ENCODE data around the gene DLGAP3. TPM values are rescaled to one million over a fixed set of nuclear protein-coding genes. Genes with fewer than 3 reads are reported as not detected.

The DLGAP3 gene
- polyA plus RNA-seq, 1 donor (not counting 4 experiments of a cell fraction or from before 2014, with no cell fraction given): not detected

GRCh38 chr1:34918386-34918976 lies 11.0 kb downstream of the DLGAP3 start:
- H3K79me2 ChIP-seq (ENCODE audit: control insufficient read depth, insufficient read depth, low read length): no peaks in the 10 kb centered on the region
- dilution Hi-C loops (cut with MboI; ENCODE audit: extremely low pct_ligation_motif_present, low sequenced_read_pairs): no loop called here
- no peak overlapping the region for H3K4me2 ChIP-seq (ENCODE audit: control insufficient read depth, extremely low read depth, insufficient read depth, low read depth, low read length)
- H3K4me1 ChIP-seq (ENCODE audit: control insufficient read depth, extremely low read depth, insufficient read depth, low read length): no peaks in the 10 kb centered on the region
- TF ChIP-seq, protein P1, sequence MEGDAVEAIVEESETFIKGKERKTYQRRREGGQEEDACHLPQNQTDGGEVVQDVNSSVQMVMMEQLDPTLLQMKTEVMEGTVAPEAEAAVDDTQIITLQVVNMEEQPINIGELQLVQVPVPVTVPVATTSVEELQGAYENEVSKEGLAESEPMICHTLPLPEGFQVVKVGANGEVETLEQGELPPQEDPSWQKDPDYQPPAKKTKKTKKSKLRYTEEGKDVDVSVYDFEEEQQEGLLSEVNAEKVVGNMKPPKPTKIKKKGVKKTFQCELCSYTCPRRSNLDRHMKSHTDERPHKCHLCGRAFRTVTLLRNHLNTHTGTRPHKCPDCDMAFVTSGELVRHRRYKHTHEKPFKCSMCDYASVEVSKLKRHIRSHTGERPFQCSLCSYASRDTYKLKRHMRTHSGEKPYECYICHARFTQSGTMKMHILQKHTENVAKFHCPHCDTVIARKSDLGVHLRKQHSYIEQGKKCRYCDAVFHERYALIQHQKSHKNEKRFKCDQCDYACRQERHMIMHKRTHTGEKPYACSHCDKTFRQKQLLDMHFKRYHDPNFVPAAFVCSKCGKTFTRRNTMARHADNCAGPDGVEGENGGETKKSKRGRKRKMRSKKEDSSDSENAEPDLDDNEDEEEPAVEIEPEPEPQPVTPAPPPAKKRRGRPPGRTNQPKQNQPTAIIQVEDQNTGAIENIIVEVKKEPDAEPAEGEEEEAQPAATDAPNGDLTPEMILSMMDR (optimal IDR thresholded peaks at IDR 0.05 in 1 of 3, IDR thresholded peaks at IDR 0.05 in 1 of 3, conservative IDR thresholded peaks at IDR 0.05 in 1 of 3; ENCODE audit: extremely low read depth in 1 of 3, insufficient read depth in 2 of 3, low read length in 3 of 3): no peak
- TF ChIP-seq EZH2 (IDR thresholded peaks at IDR 0.05; ENCODE audit: low read length): no peak
- FAIRE-seq: no peak
- no peak overlapping the region for H2AFZ ChIP-seq (ENCODE audit: control insufficient read depth, low read length)
- no peak overlapping the region for H3K9ac ChIP-seq (ENCODE audit: control insufficient read depth, extremely low read depth, insufficient read depth, low read length)
- no peak overlapping the region for H3K27ac ChIP-seq (ENCODE audit: control insufficient read depth, insufficient read depth, low read length)
- H3K9me1 ChIP-seq (ENCODE audit: control insufficient read depth, extremely low read depth, insufficient read depth, low read length): no peaks in the 10 kb centered on the region
- no peak for DNase-seq (ENCODE audit: low read depth, low spot score)
- no peaks in the 10 kb centered on the region for H4K20me1 ChIP-seq (ENCODE audit: control insufficient read depth, extremely low read depth, insufficient read depth, low read length)
- H3K27me3 ChIP-seq (ENCODE audit: control insufficient read depth, extremely low read depth, insufficient read depth, low read length): no peaks in the 10 kb centered on the region
- no peaks in the 10 kb centered on the region for H3K9me3 ChIP-seq (ENCODE audit: control insufficient read depth, low read depth, low read length)
- H3K4me3 ChIP-seq (ENCODE audit: control insufficient read depth in 2 of 3, extremely low read depth in 1 of 3, insufficient read depth in 2 of 3, low read depth in 1 of 3, low read length in 3 of 3): no peak overlapping the region
- H3K36me3 ChIP-seq (ENCODE audit: control insufficient read depth in 2 of 2, extremely low read depth in 1 of 2, insufficient read depth in 2 of 2, low read length in 2 of 2): no peaks in the 10 kb centered on the region

- Histone ChIP-seq H3K4me3 (ENCODE audit: control insufficient read depth in 2 of 3, extremely low read depth in 1 of 3, insufficient read depth in 2 of 3, low read depth in 1 of 3, low read length in 3 of 3) (no peak overlapping the region), H3K9ac (ENCODE audit: control insufficient read depth, extremely low read depth, insufficient read depth, low read length) (no peak overlapping the region), H3K27me3 (ENCODE audit: control insufficient read depth, extremely low read depth, insufficient read depth, low read length) (no peaks in the 10 kb centered on the region), H4K20me1 (ENCODE audit: control insufficient read depth, extremely low read depth, insufficient read depth, low read length) (no peaks in the 10 kb centered on the region), H2AFZ (ENCODE audit: control insufficient read depth, low read length) (no peak overlapping the region), H3K9me1 (ENCODE audit: control insufficient read depth, extremely low read depth, insufficient read depth, low read length) (no peaks in the 10 kb centered on the region), H3K36me3 (ENCODE audit: control insufficient read depth in 2 of 2, extremely low read depth in 1 of 2, insufficient read depth in 2 of 2, low read length in 2 of 2) (no peaks in the 10 kb centered on the region), H3K79me2 (ENCODE audit: control insufficient read depth, insufficient read depth, low read length) (no peaks in the 10 kb centered on the region), H3K4me1 (ENCODE audit: control insufficient read depth, extremely low read depth, insufficient read depth, low read length) (no peaks in the 10 kb centered on the region), H3K9me3 (ENCODE audit: control insufficient read depth, low read depth, low read length) (no peaks in the 10 kb centered on the region), H3K4me2 (ENCODE audit: control insufficient read depth, extremely low read depth, insufficient read depth, low read depth, low read length) (no peak overlapping the region), H3K27ac (ENCODE audit: control insufficient read depth, insufficient read depth, low read length) (no peak overlapping the region)
- dilution Hi-C loops (cut with MboI; ENCODE audit: extremely low pct_ligation_motif_present, low sequenced_read_pairs): no loop called here
- TF ChIP-seq, protein P1 (optimal IDR thresholded peaks at IDR 0.05 in 1 of 3, IDR thresholded peaks at IDR 0.05 in 1 of 3, conservative IDR thresholded peaks at IDR 0.05 in 1 of 3; ENCODE audit: extremely low read depth in 1 of 3, insufficient read depth in 2 of 3, low read length in 3 of 3): no peak
- no peak for TF ChIP-seq EZH2 (IDR thresholded peaks at IDR 0.05; ENCODE audit: low read length)
- FAIRE-seq: no peak
- no peak for DNase-seq (ENCODE audit: low read depth, low spot score)
These were observed 12.4 kb downstream of the DLGAP3 start for GRCh38 chr1:34917017-34917416.

Data from keratinocyte (primary cell).